ENCODE measurements around the gene PEX7.

- TF ChIP-seq CTCF (IDR thresholded peaks at IDR 0.05) (no peak), ZFX (IDR thresholded peaks at IDR 0.05; ENCODE audit: borderline replicate concordance) (no peak)
These were observed 10.2 kb upstream of the PEX7 start for GRCh38 chr6:136812174-136812573.
